Measurements from ENCODE around the gene RANBP10. TPM values are rescaled to one million over a fixed set of nuclear protein-coding genes. Genes with fewer than 3 reads are reported as not detected.

The RANBP10 gene
- total and polyA plus RNA-seq, 10 of the 15 experiments (the other 5 are each of a cell fraction or from before 2014, with no cell fraction given), result 1.2 to 20.4 (median 10.8) TPM

DNA sequence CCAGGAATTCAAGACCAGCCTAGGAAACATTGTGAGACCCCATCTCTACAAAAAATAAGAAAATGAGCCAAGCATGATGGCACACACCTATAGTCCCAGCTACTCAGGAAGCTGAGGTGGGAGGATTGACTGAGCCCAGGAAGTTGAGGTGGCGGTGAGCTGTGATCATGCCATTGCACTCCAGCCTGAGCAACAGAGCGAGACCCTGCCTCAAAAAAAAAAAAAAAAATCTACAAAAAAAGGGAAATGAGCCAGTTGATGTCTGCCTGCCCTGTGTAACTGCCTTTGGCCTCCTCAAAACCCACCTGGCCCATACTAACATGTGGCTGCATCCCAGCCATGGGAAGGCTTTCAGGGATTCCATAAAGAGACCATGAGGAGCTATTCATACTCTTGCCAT, 4.5 kb downstream of the RANBP10 start:
- H3K4me3 ChIP-seq, result peak overlapping the region; percentile 48; the same call in 1 of the 2 replicates
- ChIA-PET POLR2A (interaction anchor here (0.5 to 2.5 kb wide), 5 partner anchors 15 to 709 kb away, joined by 4 to 17 read pairs (median 6); partner anchors contain the start of gene GFOD2), SMC1A (ENCODE audit: uncharacterized antibody, unreplicated experiment) (interaction anchor here (1.2 to 2.5 kb wide), 5 partner anchors 9 to 278 kb away, joined by 3 to 8 read pairs (median 3); no protein-coding TSS in a partner anchor), CTCF (interaction anchor here (0.6 to 3.9 kb wide), 7 partner anchors 14 to 283 kb away, joined by 3 to 44 read pairs (median 4); no protein-coding TSS in a partner anchor), RAD21 (ENCODE audit: unreplicated experiment) (interaction anchor here (0.8 to 1.7 kb wide), 7 partner anchors 10 to 321 kb away, joined by 3 to 7 read pairs (median 4); partner anchors contain the start of gene ATP6V0D1)
- H4K20me1 ChIP-seq (ENCODE audit: control insufficient read depth, insufficient read depth), result no peaks in the 10 kb centered on the region; the same call in 1 of the 2 replicates
- ATAC-seq, result peak; percentile 13
- no peaks in the 10 kb centered on the region for H3K9me3 ChIP-seq (replicated peaks; ENCODE audit: control insufficient read depth, insufficient read depth, low read length)
- H3K27me3 ChIP-seq (replicated peaks in 1 of 2; ENCODE audit: control insufficient read depth in 2 of 2, insufficient read depth in 2 of 2, low read length in 1 of 2), result no peaks in the 10 kb centered on the region
- BruUV-seq (replicated peaks), result no TSS peak
- no peak overlapping the region for H3K9ac ChIP-seq (ENCODE audit: control insufficient read depth, insufficient read depth, low read length)
- in situ Hi-C loops (cut with MboI) (no loop called here), intact Hi-C loops (cut with micrococcal nuclease; ENCODE audit: unreplicated experiment) (no loop called here)
- peaks cover 2 to 4% of the 10 kb centered on the region in 2 experiments; a peak in 3 of 4 replicates for H3K36me3 ChIP-seq (ENCODE audit: control insufficient read depth in 2 of 2, insufficient read depth in 2 of 2, low read length in 1 of 2)
- no peak for FAIRE-seq
- 0% methylated on average over 1 of the region's 2 CpGs for WGBS (ENCODE audit: insufficient coverage, insufficient replicate concordance, low lambda C conversion rate, missing lambda C conversion rate)
- peak overlapping the region; percentile 75 for H3K27ac ChIP-seq (ENCODE audit: control insufficient read depth, insufficient read depth)
- DNase-seq (ENCODE audit: low read depth, low spot score), result peak; percentile 57
- peak overlapping the region; percentile 80 for H3K4me2 ChIP-seq (ENCODE audit: control insufficient read depth, insufficient read depth)
- peaks cover 26% of the 10 kb centered on the region for H3K4me1 ChIP-seq (ENCODE audit: control insufficient read depth, insufficient read depth, low read length)
- no peak overlapping the region for H2AFZ ChIP-seq (ENCODE audit: control insufficient read depth, low read depth, low read length)
- H3K79me2 ChIP-seq (ENCODE audit: control insufficient read depth, insufficient read depth, low read length), result peaks cover 66% of the 10 kb centered on the region
- no peak for TF ChIP-seq YBX1 (IDR thresholded peaks at IDR 0.05)
- peak in 1 of 2 experiments; percentile 52; a peak in 1 of 4 replicates for TF ChIP-seq ETV6 (conservative IDR thresholded peaks at IDR 0.05 in 1 of 2, IDR thresholded peaks at IDR 0.05 in 1 of 2; ENCODE audit: borderline replicate concordance in 1 of 2, low read depth in 1 of 2)
- peak; percentile 37; the same call in 1 of the 2 replicates for TF ChIP-seq CREB1 (IDR thresholded peaks at IDR 0.05; ENCODE audit: low read depth)
- TF ChIP-seq KLF5 (IDR thresholded peaks at IDR 0.05; ENCODE audit: partially characterized antibody), result no peak
- TF ChIP-seq NR2C1 (IDR thresholded peaks at IDR 0.05), result no peak
- no peak; the same call in 1 of the 2 replicates for TF ChIP-seq IKZF1 (conservative IDR thresholded peaks at IDR 0.05)
- TF ChIP-seq, protein P1, sequence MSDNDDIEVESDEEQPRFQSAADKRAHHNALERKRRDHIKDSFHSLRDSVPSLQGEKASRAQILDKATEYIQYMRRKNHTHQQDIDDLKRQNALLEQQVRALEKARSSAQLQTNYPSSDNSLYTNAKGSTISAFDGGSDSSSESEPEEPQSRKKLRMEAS (IDR thresholded peaks at IDR 0.05; ENCODE audit: low read depth, low read length), result no peak
- TF ChIP-seq MYC (IDR thresholded peaks at IDR 0.05; ENCODE audit: insufficient read depth, insufficient read length, insufficient replicate concordance, low read length, severe bottlenecking), result no peak
- no peak for TF ChIP-seq ZBTB4 (CRISPR knock-in tag; IDR thresholded peaks at IDR 0.05)
- TF ChIP-seq, protein P2, sequence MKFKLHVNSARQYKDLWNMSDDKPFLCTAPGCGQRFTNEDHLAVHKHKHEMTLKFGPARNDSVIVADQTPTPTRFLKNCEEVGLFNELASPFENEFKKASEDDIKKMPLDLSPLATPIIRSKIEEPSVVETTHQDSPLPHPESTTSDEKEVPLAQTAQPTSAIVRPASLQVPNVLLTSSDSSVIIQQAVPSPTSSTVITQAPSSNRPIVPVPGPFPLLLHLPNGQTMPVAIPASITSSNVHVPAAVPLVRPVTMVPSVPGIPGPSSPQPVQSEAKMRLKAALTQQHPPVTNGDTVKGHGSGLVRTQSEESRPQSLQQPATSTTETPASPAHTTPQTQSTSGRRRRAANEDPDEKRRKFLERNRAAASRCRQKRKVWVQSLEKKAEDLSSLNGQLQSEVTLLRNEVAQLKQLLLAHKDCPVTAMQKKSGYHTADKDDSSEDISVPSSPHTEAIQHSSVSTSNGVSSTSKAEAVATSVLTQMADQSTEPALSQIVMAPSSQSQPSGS (IDR thresholded peaks at IDR 0.05; ENCODE audit: low read length), result peak; percentile 40; the same call in 1 of the 2 replicates
- peak; percentile 42; the same call in 1 of the 2 replicates for TF ChIP-seq TCF7 (IDR thresholded peaks at IDR 0.05; ENCODE audit: borderline replicate concordance)
- TF ChIP-seq ZNF384 (IDR thresholded peaks at IDR 0.05; ENCODE audit: borderline replicate concordance, low read depth, low read length), result peak; percentile 73; the same call in 1 of the 2 replicates
- TF ChIP-seq, protein P3, sequence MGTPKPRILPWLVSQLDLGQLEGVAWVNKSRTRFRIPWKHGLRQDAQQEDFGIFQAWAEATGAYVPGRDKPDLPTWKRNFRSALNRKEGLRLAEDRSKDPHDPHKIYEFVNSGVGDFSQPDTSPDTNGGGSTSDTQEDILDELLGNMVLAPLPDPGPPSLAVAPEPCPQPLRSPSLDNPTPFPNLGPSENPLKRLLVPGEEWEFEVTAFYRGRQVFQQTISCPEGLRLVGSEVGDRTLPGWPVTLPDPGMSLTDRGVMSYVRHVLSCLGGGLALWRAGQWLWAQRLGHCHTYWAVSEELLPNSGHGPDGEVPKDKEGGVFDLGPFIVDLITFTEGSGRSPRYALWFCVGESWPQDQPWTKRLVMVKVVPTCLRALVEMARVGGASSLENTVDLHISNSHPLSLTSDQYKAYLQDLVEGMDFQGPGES (IDR thresholded peaks at IDR 0.05), result no peak
- no peak for TF ChIP-seq ZNF207 (IDR thresholded peaks at IDR 0.05; ENCODE audit: borderline replicate concordance)
- TF ChIP-seq BHLHE40 (IDR thresholded peaks at IDR 0.05; ENCODE audit: borderline replicate concordance in 1 of 2, low read depth in 2 of 2, low read length in 1 of 2), result no peak
- peak; percentile 57; the same call in 1 of the 2 replicates for TF ChIP-seq MTA2 (IDR thresholded peaks at IDR 0.05; ENCODE audit: low read depth)
- TF ChIP-seq BCL11A (IDR thresholded peaks at IDR 0.05; ENCODE audit: low read depth, low read length), result peak; percentile 52; the same call in 1 of the 2 replicates
- no peak for TF ChIP-seq EZH2 (IDR thresholded peaks at IDR 0.05; ENCODE audit: borderline replicate concordance, control insufficient read depth, low read depth, low read length)
